NCI-H1694 (cell line): ENCODE results near the gene FBF1.
A peak's percentile ranks its signal among the peaks of the same experiment; 100 is the strongest.

Experiments
- DNase-seq: peaks from one replicate; lab custom pipeline; 2025; lab: John Stamatoyannopoulos, UW

Gene FBF1

DNA sequence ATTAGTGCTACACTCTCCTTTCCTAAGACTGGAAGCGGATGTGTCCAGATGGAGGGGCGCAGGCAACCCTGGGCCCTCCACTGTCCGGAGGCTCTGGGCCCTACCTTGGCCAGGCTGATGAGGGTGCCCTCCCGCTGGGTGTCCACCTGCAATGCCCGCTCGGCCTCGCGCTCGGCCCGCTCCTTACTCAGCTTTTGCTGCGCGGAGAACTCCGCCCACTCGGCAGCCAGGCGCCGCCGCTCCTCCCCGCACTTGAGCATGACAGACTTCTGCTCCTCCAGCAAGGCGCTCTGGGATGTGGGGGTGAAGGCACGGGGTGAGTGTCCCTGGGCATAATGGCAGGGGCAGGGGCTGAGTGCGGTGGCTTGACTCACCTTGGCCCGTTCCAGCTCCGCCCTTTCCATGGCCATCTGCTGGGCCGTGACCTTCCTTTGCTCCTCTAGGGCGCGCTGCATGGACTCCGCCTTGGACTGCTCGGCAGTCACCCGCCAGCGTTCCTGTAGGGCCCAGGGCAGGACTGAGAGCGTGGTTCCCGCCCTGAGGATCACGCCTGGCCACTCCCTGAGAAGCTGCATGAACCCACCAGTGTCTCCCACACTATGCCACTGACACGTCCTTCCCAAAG, 26.1 kb downstream of the FBF1 start:
- DNase-seq = no peak

DNA sequence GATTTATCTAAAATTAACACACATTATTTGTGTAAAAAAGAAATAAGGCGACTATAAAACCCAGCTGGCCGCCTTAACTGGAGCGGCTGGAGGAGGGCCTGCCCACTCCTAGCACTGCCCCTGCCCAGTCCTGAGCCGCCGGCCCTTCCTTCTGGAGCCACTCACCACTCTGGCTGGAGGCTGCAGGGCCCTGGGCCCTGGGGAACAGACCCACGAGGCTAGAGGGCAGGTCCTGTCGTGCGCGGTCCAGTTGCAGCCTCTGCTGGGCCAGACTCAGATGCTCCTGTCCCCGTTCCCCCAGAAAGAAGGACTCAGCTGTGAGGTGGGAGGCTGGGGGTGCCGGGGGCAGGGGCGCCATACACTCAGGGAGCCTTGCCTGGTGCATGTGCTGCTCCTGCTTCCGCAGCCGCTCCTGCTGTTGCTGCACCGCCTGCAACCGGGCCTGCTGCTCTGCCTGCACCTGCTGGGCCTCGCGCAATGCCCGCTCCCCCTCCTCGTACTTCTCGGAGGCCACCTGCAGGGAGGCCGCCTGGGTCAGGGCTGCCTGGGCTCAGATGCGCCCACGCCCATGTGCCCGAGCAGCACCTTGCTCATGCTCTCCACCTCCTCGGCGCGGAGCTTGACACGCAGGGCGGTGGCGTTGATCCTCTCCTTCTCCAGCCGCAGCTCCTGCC, 27.2 kb downstream of the FBF1 start:
- no peak for DNase-seq

DNA sequence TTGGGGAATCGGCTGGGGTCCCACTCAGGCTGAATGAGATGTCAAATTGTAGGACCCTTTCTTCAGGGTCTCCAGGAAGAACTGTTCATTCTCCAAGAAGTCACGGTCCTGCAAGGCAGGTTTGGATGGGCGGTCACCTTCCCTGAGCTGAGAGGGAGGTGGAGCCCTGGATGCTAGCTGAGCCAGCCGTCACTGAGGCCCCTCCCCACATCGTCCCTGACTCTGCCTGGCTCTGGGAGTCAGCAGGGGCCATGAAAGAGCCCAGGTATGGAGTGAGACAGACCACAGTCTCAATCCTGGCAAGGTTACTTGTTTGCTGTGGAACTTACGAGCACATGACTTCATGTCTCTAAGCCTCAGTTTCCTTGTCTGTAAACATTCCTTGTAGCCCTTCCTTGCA, 30.1 kb downstream of the FBF1 start:
- no peak for DNase-seq

DNA sequence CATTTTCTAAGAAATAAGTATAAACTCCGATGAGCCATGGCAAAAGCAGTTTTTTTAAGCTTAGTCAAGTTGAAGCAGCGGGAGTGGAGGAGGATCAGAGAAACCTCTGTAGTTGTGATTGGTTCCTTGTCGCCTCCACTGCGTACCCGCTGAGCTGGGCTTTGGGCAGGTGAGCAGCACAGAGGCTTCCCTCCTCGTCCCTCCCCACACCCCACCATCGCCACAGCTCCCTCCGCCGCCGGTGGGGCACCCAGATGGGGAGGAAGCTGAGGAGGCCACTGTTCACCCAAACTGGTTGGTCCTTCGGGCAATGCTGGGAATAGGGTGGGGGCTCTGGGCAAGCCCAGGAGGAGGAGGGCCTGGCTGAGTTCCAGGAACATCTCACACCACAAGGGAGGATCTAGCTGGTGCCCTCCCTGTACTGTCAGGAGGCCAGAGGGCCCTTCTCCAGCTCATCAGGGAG, 31.0 kb downstream of the FBF1 start:
- no peak for DNase-seq

DNA sequence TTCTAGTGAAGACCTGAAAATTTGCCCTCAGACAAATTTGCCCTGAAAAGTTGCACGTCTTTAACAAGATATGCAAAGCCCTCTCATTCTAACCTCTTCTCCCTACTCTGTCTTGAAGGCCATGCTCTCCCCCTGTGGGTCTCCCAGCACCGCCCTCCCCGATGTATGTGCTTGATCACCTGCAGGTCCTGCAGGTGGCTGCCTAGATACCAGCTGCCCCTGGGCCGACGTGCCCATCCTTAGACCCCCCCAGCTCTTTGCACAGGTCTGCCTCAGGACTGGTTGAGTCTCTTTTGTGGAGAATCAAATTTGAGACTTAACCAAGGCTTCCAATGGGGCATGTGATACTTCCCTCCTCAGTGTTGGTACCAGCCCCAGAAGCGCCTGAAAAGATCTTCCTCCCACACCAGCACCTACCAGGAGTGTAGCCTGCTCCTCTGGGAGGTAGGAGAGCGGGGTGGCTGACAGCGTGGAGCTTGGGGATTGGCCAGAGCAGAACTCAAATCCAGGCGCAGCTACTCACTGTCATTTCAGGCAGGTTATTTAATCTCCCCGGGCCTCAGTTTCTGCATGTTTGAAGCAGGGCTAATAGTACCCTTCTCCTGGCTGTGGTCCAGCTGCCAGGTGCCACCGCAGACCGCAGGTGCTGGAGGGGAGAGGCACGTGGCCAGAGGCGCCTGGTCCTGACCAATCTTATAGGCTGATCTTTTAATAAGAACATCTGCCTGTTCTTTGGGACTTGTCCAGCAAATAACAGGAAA, 31.6 kb downstream of the FBF1 start:
- DNase-seq = no peak

DNA sequence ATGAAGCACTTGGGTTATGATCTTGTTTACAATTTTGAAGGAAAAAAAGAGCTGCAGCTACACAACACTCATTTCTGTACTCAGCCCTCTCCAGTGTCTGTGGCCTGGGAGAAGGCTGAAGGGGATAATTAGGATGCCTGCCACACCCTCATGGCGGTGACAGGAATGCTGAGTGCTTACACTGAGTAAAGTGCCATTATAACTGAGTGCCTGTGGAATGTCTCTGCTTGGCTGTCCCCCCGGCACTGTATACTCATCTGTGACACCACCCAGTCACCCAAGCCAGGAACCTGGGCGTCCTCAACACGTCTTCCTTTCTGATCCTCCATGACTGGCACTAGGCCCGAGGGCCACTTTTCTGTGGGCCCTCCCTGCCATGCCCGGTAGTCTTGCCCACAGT, 32.6 kb downstream of the FBF1 start:
- DNase-seq = no peak

DNA sequence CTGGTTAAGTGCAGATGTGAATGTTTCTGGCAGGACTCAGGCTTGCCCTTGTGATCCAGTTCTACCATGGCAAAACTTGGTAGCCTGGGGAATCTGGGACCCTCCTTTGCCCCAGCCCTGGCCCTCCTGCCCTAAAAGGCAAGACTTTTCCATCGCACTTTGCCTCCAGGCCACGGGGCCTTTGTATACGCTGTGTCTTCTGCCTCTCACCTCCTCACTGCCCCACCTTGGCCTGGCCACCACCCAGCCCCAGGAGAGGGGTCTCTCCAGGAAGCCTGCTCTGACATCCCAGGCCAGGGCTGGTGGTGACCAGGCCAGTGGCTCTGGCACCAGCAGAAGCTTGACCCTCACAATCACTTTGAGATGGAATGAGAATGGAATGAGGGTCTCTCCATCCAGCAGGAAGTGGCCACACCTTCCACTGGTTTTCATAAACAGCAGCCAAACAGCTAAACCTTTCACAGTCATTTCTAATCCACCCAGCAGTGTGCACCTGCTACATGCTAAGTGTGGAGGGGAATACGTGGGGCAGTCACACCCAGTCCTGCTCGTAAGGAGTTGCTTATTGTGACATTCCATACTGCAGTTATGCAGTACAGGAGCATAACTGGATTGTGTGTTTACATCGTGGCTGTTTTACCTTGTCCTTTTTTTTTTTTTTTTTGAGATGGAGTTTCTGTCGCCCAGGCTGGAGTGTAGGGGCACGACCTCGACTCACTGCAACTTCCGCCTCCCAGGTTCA, 34.5 kb downstream of the FBF1 start:
- no peak for DNase-seq

DNA sequence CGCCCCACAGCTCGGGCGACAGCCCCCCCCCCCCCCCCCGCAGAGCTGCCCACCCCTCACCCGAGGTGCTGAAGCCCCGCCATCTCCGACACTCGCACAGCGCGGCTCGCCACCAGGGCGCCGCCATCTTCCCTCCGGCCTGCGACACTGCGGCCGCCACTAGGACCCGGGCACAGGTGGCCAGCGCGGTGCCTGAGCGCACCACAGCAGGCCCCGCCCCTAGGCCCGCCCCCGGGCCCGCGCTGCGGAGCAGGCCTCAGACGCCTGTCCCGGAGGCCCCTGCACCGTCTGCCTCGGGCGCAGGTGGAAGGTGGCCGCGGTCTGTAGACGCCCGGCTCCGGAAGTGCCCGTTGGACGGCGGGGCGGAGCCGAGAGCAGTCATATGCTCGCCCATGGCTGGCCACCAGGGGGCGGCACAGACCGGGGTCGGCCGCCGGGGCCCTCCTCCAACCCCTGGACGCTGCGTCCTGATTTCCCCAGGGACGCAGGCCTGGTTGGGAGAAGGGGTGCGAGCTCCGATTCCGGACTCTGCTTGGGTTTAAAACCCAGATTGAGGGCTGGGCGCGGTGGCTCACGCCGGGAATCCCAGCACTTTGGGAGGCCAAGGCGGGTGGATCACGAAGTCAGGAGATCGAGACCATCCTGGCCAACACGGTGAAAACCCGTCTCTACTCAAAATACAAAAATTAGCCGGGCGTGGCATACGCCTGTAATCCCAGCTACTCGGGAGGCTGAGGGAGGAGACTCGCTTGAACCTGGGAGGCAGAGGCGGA, 35.9 kb downstream of the FBF1 start, which contains the start of gene MRPL38:
Gene MRPL38 (minus strand): TSS at position 136 of the 773 bp plus-strand sequence. CDS start 9 bp downstream, at position 127.
- peak; percentile 90 for DNase-seq

DNA sequence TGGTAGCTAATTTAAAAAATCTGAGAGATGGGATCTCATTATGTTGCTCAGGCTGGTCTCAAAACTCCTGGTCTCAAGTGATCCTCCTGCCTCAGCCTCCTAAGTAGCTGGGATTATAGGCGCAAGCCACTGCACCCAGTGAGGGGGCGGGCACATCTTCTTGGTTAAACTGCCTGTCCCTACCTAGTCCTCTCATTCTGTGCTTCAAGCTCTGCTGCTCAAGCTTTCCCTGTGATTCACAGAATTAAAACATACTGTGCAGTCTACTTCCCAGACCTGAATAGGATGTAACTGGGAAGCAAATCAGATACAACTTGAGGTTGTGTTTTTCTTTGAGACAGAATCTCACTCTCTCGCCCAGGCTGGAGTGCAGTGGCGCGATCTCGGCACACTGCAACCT, 38.4 kb downstream of the FBF1 start:
- no peak for DNase-seq

DNA sequence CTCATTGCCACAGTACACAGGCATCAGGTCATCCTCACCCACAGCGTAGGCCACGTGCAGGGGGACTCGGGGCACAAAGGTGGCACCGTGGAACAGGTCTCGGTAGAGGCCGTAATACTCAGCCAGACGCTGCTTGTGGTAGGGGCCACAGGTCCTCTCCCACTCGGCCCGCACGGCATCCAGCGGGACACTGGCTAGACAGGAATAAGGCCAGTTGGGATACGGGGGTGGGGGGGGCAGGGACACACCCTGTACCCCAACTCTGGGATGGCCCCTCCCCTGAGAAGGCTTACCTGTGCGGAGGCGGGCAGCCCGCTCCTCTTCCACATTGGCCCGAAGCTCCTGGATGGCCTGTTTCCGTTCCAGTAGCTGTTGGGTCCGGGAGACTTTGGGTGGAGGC, 39.1 kb downstream of the FBF1 start:
- no peak for DNase-seq

DNA sequence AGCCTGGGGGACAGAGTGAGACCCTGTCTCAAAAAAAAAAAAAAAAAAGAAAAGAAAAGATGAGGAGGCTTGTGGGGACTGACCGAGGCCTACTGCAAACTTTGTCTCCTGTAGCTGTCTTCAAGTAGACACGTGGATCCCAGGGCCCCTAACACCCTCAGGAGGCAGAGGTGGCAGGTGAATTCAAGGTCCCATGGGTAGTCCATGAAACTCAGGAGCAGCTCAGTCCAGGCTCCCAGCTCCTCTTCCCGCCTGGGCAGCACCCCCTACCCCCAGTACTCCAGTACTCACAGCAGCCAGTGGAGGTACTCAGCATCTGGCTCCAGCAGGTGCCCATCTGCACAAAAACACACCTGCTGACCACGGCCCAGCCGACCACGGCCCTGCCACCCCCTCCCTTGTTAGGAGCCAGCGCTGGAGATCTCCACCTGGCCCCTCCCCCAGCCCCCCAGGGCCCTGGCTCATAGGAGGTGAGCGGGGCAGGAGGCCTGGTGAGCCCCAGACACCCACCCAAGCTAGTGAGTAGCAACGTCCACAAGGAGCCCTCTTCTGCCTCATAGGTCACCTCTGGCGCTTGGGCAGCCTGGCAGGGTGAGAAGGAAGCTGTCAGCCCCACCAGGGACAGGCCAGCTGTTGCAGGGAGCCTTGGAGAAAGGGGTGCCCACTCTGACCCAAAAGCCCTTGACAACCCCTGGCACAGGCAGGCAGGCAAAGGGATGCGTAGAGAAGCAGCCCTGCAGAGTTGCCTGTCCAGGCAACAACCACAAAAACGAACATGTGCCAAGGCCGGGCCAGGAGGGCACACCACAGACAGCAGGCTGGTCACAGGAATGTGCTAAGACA, 39.9 kb downstream of the FBF1 start:
- no peak for DNase-seq

DNA sequence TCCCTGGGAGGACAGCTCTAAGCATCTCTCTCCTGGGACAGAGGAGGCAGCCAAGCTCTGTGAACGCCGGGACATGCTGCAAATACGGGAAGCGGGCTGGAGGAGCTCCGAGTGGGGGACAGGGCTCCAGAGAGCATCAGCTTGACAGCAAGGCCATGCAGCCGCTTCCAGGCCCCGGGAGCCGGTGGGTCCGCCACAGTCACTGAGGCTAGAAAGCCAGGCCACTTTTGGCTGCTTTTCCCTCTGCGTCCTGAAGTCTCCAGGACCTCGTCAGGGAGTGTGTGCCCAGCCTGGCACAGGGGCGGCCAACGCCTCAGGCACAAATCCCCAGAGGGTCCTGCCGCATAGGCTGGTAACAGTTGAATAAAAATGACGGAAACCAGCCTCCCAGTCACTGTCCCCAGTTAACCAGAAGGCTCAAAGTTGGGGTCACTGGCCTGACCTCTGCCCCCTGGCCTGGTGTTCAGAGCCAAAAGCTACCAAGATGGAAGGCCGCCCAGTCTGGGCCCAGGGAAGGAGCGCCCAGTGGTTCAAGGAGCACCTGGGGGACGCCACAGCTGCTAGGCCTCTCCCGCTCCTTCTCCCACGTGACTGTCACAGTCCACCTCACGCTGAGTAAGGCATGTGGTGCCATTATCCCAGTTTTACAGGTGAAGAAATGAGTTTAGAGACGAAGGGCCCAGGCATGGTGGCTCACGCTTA, 40.9 kb downstream of the FBF1 start:
- DNase-seq = no peak

DNA sequence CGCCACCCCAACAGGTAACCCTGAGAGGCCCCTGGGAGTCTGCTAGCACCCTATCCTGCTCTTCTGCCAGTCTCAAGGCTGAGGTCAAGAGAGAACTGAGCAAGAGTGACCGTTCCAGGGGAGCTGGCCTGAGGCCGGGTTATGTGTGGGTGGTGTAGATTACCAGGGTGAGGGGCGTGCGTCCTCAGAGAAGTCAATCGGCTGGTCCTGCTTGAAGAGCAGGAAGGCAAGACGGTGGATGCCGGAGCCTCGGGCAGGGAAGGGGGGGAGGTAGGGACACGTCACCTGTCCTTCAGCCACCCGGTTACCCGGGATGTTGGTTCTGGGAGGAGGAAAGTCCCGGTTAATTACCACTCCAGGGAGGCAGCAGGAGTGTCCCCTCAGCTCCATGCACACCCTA, 41.5 kb downstream of the FBF1 start:
- no peak for DNase-seq

DNA sequence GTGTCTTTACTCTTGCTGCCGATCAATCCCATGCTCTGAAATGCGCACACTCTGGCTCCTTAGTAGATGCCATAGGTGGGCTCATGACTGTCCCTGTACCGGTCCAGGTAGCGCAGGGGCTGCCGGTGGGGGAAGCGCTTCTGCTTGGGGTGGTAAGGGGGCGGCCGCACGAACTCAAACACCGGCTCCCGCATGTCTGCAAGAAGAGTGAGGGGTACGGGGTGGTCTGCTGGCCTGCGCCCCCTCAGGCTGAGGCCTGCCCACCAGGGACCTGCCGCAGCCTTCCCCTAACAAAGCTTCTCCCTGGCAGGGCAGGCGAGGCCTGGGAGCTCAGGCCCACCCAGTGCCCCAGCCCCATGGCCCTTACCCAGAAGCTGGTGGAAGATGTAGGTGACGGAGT, 42.1 kb downstream of the FBF1 start:
- no peak for DNase-seq

DNA sequence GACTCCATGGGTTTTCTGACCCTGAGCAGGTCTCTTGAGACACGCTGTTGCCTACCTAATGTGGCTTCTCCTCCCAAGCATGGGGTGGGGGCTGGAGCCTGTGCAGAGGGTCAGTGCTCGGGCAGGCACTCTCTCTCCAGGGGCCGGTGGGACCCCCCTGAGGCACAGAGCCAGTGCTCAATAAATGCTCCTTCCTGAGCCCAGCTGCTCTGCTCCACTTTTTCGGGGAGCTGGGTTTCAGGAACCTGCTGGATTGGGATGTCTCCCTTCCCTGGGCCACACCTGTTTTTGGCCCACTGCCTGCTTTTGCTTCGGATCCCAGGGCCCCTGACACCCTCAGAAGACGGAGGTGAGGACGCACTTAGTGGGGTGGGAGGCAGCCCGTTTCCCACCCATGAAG, 42.8 kb downstream of the FBF1 start:
- DNase-seq = no peak

DNA sequence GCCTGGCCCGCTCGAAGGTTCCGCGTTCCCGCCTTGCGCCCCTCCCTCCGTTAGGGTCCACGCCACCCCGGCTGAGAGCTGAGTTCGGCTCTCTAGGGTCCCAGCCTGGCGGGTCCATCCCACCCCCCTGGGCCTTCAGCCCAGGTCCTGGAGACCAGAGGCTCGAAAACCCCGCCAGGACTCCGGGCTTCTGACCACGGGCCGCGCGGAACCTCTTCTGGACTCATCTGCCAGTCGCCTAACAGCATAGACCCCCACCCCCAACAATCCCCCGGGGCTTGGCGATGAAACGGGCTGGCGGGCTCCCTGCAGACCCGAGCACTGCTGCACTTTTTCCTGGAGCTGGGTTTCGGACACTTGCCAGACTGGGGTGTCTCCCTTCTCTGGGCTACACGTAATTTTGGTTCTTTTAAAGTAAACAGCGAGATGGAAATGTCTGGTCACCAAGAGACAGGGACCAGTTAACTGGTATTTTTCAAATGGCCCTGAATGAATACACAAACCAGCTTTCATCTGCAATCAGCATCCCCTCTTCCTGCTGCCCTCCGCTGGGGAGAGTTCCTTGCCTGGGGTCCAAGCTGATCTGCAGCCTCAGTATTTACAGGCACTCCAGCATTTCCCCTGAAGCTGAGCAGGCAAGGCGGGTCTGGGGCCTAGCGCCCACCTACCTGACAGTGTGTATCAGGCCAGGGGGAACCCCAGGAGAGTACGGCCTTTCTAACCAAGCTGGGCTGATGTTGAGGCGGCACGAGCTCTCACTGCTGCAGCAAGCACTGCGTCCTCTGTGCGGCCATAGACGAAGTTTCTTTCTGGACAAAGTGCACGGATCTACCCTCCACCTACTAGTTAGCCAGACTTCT, 43.5 kb downstream of the FBF1 start:
- DNase-seq = no peak

DNA sequence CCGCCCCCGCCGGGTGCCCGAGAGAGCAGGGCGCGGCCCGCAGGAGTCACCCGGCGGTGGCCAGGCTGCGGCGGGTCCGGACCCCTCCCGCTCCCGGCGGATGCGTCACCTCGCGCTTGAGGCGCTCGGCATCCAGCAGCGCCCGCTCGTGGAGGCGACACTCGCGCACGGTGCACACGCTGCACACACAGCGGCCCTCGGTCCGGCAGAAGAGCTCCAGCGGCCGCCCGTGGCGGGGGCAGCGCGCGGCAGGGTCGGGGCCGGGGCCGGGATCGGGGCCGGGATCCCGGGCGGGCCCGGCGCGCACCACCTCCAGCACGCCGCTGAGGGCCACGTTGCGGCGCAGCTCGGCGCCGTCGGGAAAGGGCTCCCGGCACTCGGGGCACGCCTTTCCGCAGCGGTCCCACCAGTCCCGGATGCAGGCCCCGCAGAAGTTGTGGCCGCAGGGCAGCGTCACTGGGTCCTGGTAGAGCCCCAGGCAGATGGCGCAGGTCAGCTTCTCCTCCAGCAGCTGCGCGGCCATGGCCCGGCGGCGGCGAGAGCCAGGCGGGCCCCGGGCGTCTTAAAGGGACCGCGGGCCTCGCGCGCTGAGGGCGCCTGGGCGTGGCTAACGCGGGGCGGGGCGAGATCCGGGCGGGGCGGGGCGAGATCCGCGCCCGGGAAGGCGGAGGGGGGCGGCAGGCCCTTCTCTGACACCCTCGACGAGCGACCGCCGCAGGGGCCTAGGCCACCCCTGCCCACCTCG, 44.3 kb downstream of the FBF1 start, which contains the start of gene TRIM65:
Gene TRIM65 (minus strand): TSS at position 537 of the 745 bp plus-strand sequence. CDS start 14 bp downstream, at position 523.
- no peak for DNase-seq
